Hematopoietic multipotent progenitor cell treated with erythropoietin and hydrocortisone succinate and interleukin-3 and kit ligand, for 6 days (in vitro differentiated cells): ENCODE results near the gene VPREB3.
"Not testable (repeated sequence)": the region's sequence is repeated elsewhere in the genome, so short reads cannot be mapped to it uniquely, and the experiment has no call there.

ENCODE experiments used
- DNase-seq: peaks from one replicate; pipeline ENCODE4 v3.0.0-alpha.2; 2015

VPREB3 gene

DNA sequence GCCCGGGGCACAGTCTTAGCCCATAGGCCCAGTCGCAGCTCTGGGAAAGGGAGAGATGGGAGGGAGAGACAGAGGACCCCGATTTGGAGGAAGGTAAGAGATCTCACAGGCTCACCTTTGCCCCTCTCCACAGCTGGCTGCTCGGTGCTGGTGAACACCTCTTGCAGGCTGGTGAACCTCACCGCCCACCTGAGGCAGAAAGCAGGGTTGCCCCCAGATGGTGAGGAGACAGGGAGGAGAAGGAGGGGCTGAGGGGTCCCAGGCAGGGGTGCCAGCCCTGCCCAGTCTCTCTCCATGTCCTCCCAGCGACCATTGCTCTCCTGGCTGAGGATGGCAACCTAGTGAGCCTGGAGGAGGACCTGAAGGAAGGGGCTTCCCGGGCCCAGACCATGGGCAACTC lies 9.7 kb upstream of the VPREB3 start:
- no peak for DNase-seq

DNA sequence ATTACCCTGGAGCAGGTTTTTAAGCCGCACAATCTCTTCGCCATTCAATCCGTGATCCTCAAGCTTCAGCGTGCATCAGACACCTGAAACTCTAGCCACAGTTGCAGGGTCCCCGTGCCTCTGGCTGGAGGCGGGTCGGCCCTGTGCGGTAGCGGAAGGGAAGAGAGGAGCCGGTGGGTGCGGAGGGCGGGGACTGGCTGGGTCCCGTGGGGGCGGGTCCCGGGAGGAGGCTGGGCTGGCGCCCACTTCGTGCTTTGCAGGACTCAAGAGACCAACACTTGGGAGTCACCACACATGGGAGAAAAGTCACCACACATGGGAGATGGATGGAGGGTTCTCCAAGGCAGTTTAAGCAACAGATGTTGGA lies 9.3 kb upstream of the VPREB3 start:
- peak; percentile 57 for DNase-seq

DNA sequence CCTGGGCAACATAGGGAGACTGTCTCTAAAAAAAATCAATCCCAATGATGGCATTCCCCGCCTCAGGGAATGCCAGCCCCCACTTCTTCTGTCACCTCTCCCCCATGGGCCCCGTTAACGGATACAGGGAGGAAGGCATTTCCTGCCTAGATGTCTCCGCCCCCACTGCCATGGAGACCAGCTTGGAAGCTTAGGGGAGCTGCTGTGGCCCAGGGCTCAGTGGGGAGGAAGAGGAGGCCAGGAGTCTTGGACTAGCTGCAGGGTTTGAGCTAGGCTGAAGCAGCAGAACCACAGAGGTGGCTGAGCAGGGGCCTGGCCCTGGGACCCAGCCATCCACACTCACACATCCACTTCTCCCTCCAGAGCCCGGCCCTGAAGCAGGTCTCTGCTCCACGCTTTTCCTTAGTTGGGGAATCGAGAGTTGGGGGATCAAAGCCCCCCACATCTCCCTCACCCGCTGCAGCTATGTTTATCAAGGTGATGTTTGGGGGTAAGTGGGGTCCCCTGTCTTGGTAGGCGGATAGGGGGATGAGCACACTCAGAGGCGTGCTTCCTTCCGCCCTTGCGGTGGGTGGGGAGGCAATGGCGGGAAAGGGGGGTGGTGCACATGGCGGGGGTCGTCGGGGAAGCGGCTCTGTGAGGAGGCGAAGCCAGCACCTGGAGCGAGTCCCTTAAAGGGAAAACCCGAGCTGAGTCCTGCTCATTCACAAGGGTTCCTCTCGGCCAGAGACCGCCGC lies 8.8 kb upstream of the VPREB3 start, which contains the start of gene C22orf15:
C22orf15 (plus strand) TSS at position 149 of the 737 bp plus-strand sequence; CDS start at position 466, 317 bp downstream.
- peak; percentile 48 for DNase-seq

- DNase-seq, result no peak
Observed at GRCh38 chr22:23760056-23760455, 5.8 kb upstream of the VPREB3 start.

GRCh38 chr22:23759566-23759965 lies 5.3 kb upstream of the VPREB3 start:
- DNase-seq, result no peak

DNA sequence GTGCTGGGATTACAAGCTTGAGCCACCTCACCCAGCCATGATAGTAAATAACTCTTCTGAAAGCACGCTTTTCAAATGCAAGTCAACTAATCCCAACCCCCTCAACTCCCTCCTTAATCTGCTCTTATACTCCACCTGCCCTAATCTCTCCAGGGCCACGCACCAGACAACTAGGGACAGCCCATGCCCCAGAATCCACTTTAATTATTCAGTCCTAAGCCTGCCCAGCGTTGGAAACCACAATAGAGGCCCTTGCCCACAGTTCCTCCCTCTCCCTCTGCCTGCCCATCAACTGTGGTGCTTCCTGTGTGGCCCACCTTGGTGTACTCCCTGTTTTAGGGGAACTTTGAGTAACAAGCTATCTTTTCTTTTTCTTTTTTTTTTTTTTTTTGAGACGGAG lies 2.7 kb upstream of the VPREB3 start:
- DNase-seq, result peak; percentile 59

- DNase-seq, result no peak
Observed at GRCh38 chr22:23755711-23756110, 1.5 kb upstream of the VPREB3 start.

DNA sequence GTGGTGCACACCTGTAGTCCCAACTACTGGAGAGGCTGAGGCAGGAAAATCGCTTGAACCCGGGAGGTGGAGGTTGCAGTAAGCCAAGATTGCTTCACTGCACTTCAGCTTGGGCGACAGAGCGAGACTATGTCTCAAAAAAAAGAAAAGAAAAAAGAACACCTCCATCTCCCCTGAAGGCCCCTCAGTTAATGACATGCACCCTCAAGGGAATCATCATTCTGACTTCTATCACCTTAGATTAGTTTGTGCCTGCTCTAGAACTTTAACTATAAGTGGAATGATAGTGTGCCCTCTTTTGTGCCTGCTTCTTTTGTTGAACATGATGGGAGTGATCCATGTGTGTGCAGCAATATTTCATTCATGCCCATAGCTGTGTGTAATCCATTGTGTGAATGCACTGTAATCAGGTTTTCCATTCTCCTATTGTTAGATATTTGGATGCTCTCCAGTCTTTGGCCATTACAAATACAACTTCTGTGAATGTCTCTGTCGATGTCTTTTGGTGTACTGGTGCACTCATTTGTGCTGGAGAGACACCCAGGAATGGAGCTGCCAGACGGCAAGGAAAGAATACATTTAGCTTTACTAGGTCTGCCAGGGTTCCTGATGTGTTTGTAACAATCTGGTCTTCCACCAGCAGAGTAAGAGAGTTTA lies 883 bp upstream of the VPREB3 start:
- no peak for DNase-seq

DNA sequence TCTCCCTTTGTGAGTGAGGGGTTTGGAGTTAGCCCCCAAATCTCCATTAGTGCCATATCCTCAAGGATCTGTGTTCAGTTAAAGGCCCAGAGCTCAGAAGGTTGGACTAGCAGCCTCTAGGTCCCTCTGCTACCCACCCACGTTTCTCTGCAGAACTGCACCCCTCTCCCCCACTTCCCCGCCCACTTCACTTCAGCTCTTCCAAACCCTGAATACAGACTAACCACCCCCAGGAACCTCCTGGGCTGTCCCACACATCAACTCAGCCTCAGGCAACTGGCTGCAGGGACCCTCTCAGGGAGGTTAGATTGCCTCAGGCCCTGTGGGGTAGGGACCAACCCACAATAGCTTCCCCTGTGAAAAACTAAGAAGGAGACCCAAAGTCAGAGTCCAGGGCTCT lies 840 bp downstream of the VPREB3 start:
- no peak for DNase-seq

DNA sequence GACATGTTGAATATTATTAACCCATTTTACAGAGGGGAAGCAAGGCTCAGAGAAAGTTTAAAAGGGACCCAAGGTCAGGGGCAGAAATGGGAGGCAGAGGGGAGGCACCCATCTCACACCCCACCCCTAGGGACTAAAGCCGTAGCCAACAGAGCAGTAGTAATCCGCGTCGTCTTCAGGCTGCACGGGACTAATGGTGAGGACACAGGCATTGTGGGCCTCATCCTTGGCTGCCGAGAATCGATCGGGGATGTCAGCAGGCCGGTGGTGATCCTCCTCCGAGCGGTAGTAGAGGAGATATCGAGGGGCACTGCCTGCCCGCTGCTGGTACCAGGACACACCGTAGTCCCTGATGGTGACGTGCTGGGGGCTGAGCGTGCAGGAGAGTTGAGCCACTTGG lies 1.5 kb downstream of the VPREB3 start:
- DNase-seq, result no peak

DNA sequence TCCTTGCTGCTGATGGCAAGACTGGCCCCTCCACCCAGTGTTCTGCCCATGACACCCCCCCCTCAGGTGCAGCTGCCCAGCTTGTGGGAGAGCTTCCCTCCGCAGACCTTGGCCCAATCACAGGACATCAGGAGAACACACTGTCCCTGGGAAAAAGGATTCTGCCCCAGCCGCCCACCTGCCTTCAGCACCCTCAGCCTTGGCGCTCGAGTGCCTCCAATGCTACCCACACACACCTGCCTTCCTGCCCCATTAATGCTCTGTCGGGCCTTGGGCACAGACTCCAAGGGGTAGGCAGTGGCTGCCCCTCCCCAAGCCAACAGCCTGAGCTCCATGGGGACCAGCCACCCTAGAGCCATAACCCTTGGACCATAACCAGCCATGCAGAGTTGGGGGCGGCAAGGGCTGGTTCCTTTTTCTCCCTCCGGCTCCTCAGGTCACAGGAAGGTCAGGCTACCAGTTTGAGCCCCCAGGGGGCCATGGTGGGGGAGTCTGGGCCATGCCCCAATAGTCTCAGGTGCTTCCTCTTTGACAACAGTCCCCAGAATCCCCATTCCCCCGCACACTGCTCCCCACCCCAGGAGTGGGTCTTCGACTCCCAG lies 2.0 kb downstream of the VPREB3 start:
- no peak for DNase-seq

GRCh38 chr22:23751441-23751996 lies 2.7 kb downstream of the VPREB3 start:
- peak; percentile 57 for DNase-seq

- DNase-seq, result peak; percentile 94
Observed at GRCh38 chr22:23750714-23751440, 3.3 kb downstream of the VPREB3 start, which contains the start of gene ZNF70. ZNF70 (minus strand) TSS chr22:23751112; CDS start chr22:23745140, 5,972 bp downstream.

DNA sequence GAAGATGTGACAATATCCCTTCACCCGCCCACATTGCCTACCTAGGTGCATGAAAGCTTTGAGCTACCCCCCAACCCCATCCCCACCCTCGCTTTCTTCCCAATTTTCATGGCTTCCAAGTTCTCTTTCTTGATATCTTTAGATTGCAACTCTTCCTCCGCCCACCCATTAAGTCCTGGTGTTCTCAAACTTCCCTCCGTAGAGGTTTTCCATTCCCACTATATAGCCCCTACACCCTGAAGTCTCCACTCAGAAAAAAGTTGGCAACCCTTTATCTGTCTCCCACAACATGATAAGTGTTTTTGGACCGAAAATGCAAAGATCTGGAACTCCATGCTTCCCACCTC lies 3.9 kb downstream of the VPREB3 start:
- no peak for DNase-seq

DNA sequence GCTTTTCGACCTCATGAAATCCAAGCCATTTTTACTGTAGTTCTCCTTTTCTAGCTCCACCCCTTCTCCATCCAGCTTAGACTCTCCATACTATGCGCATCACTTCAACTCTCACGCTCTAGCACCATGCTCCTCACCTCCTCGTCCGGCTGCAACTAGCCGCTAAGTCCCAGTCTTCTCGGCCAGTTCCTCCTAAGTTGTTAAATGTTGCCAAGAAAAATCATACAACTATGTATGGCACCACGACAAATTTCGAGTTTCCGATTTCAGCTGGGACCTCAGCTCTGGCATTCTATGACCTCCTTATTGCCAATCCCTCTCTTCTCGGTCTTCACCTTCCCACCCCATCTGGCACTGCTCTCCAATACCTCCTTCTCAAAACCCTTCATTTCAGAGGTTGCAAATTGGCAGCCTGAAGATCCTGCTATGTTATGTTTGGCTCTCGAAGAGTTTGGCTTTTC lies 4.4 kb downstream of the VPREB3 start:
- DNase-seq, result no peak

- peak; percentile 53 for DNase-seq
Observed at GRCh38 chr22:23745791-23746190, 8.4 kb downstream of the VPREB3 start.

DNA sequence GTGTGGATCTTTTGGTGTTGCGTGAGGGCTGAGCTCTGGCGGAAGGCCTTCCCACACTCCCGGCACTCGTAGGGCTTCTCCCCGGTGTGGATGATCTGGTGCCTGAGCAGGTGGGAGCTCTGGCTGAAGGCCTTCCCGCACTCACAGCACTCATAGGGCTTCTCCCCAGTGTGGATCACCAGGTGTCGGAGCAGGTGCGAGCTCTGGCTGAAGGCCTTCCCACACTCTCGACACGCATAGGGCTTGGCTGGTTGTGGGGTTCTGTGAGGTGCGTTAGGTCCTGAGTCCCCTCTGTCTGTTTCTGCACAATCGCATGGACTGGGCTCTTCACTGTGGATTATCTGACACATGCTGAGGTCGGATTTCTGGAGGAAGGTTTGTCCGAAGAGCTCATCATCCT lies 9.7 kb downstream of the VPREB3 start:
- DNase-seq, result no peak

- DNase-seq, result no peak
Observed at GRCh38 chr22:23744001-23744400, 10.2 kb downstream of the VPREB3 start.

- DNase-seq, result no peak
Observed at GRCh38 chr22:23743303-23743705, 10.9 kb downstream of the VPREB3 start.

- DNase-seq, result no peak
Observed at GRCh38 chr22:23742505-23743264, 11.5 kb downstream of the VPREB3 start.

- DNase-seq, result no peak
Observed at GRCh38 chr22:23737696-23738095, 16.5 kb downstream of the VPREB3 start.

DNA sequence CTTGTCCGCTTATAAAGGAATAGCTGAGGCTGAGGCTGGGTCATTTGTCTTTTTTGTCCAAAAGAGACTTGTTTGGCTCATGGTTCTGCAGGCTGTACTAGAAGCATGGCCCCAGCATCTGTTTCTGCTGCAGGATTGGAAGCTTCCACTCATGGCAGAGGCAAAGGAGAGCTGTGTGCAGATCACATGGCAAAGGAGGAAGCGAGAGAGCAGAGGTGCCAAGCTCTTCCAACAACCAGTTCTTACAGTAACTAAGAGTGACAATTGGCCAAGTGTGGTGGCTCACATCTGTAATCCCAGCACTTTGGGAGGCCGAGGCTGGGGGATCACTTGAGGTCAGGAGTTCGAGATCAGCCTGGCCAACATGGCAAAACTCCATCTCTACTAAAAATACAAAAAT lies 26.1 kb downstream of the VPREB3 start:
- DNase-seq, result not testable (repeated sequence)
